Muscle of arm (tissue), 12 donors: Measurements from ENCODE around the gene KIAA1217. TPM values are rescaled to one million over a fixed set of nuclear protein-coding genes. Genes with fewer than 3 reads are reported as not detected.

Source experiments
- DNase-seq: peaks from one replicate; pipeline ENCODE4 v3.0.0-alpha.2; 2013
- polyA plus RNA-seq, 12 donors: library from polyadenylated mRNA; unstranded; fragments of 120-200 nt; gene quantifications; one replicate each; pipeline ENCODE4 v1.2.1, GENCODE V29; 2013; ENCODE audit not compliant: insufficient read length in 12 of 12

The KIAA1217 gene
- polyA plus RNA-seq, 12 donors = 25.3 to 49.4 (median 40.3) TPM; not detected in 1

GRCh38 chr10:24405635-24406034, 196.7 kb downstream of the KIAA1217 start:
- no peak for DNase-seq

- no peak for DNase-seq
These were observed 198.0 kb downstream of the KIAA1217 start for GRCh38 chr10:24406809-24407483.

- DNase-seq = no peak
These were observed 199.0 kb downstream of the KIAA1217 start for GRCh38 chr10:24407928-24408327.

- DNase-seq = no peak
These were observed 199.4 kb downstream of the KIAA1217 start for GRCh38 chr10:24408365-24408764.

- DNase-seq = no peak
These were observed 205.7 kb downstream of the KIAA1217 start for GRCh38 chr10:24414597-24414996.

- DNase-seq = peak; percentile 81
These were observed 206.7 kb downstream of the KIAA1217 start for GRCh38 chr10:24415455-24416125.

GRCh38 chr10:24416248-24416647, 207.3 kb downstream of the KIAA1217 start:
- DNase-seq = no peak

GRCh38 chr10:24417053-24417452, 208.1 kb downstream of the KIAA1217 start:
- DNase-seq = no peak

GRCh38 chr10:24418532-24418931, 209.6 kb downstream of the KIAA1217 start:
- DNase-seq = no peak

GRCh38 chr10:24419066-24419465, 210.1 kb downstream of the KIAA1217 start:
- DNase-seq = no peak

- DNase-seq = no peak
These were observed 216.2 kb downstream of the KIAA1217 start for GRCh38 chr10:24425151-24425550.

GRCh38 chr10:24427678-24428409, 218.9 kb downstream of the KIAA1217 start:
- peak; percentile 19 for DNase-seq

- DNase-seq = no peak
These were observed 219.5 kb downstream of the KIAA1217 start for GRCh38 chr10:24428410-24428782.

- DNase-seq = no peak
These were observed 221.7 kb downstream of the KIAA1217 start for GRCh38 chr10:24430591-24430990.

GRCh38 chr10:24432478-24433416, 223.8 kb downstream of the KIAA1217 start:
- DNase-seq = no peak

- no peak for DNase-seq
These were observed 224.8 kb downstream of the KIAA1217 start for GRCh38 chr10:24433705-24434104.

- DNase-seq = no peak
These were observed 226.0 kb downstream of the KIAA1217 start for GRCh38 chr10:24434961-24435360.

- DNase-seq = no peak
These were observed 226.4 kb downstream of the KIAA1217 start for GRCh38 chr10:24435374-24435773.

- no peak for DNase-seq
These were observed 228.4 kb downstream of the KIAA1217 start for GRCh38 chr10:24437302-24437701.

GRCh38 chr10:24438800-24439199, 229.9 kb downstream of the KIAA1217 start:
- DNase-seq = no peak

GRCh38 chr10:24439935-24440334, 231.0 kb downstream of the KIAA1217 start:
- DNase-seq = no peak
